ENCODE measurements around the gene PPP2R5E. TPM values are rescaled to one million over a fixed set of nuclear protein-coding genes. Genes with fewer than 3 reads are reported as not detected.

The PPP2R5E gene
- total and polyA plus RNA-seq, 2 of the 8 experiments (the other 6 are each of a cell fraction or from before 2014, with no cell fraction given): 6.8 to 64.6 TPM

GRCh38 chr14:63477556-63477955 is 65.6 kb downstream of the PPP2R5E start (continued):
- TF ChIP-seq BCL11A (IDR thresholded peaks at IDR 0.05; ENCODE audit: low read depth in 2 of 2, low read length in 2 of 2): no peak
- TF ChIP-seq GABPA (IDR thresholded peaks at IDR 0.05; ENCODE audit: borderline replicate concordance, insufficient read depth, low read length): no peak
- TF ChIP-seq SRF (IDR thresholded peaks at IDR 0.05; ENCODE audit: low read depth, low read length): no peak
- TF ChIP-seq TEAD4 (IDR thresholded peaks at IDR 0.05; ENCODE audit: low read depth, low read length): no peak

Data from H1 (cell line).